OCI-M1 (cell line): ENCODE data around the gene MAP3K14.

Experiments
- DNase-seq: peaks from one replicate; lab custom pipeline; 2025; lab: John Stamatoyannopoulos, UW

MAP3K14 gene

GRCh38 chr17:45234641-45235415 lies 82.0 kb downstream of the MAP3K14 start:
- peak; percentile 30 for DNase-seq

- no peak for DNase-seq
These were observed 83.3 kb downstream of the MAP3K14 start for GRCh38 chr17:45233423-45233924.

- no peak for DNase-seq
These were observed 84.1 kb downstream of the MAP3K14 start for GRCh38 chr17:45232514-45233422.

GRCh38 chr17:45231481-45232116 lies 85.2 kb downstream of the MAP3K14 start:
- peak; percentile 20 for DNase-seq

GRCh38 chr17:45230787-45231480 lies 85.9 kb downstream of the MAP3K14 start:
- no peak for DNase-seq

- no peak for DNase-seq
These were observed 86.4 kb downstream of the MAP3K14 start for GRCh38 chr17:45230410-45230786.

GRCh38 chr17:45229681-45230409 lies 87.0 kb downstream of the MAP3K14 start:
- no peak for DNase-seq

- DNase-seq: peak; percentile 91
These were observed 87.9 kb downstream of the MAP3K14 start for GRCh38 chr17:45228763-45229539.

GRCh38 chr17:45227926-45228762 lies 88.7 kb downstream of the MAP3K14 start:
- no peak for DNase-seq

GRCh38 chr17:45227101-45227925 lies 89.5 kb downstream of the MAP3K14 start:
- DNase-seq: peak; percentile 72

GRCh38 chr17:45226576-45226975 lies 90.2 kb downstream of the MAP3K14 start:
- DNase-seq: no peak

- peak; percentile 32 for DNase-seq
These were observed 90.8 kb downstream of the MAP3K14 start for GRCh38 chr17:45225964-45226530.

- DNase-seq: no peak
These were observed 91.6 kb downstream of the MAP3K14 start for GRCh38 chr17:45225051-45225700.

- DNase-seq: no peak
These were observed 92.2 kb downstream of the MAP3K14 start for GRCh38 chr17:45224671-45225050.

GRCh38 chr17:45223539-45224528 lies 93.0 kb downstream of the MAP3K14 start:
- no peak for DNase-seq

GRCh38 chr17:45222996-45223538 lies 93.8 kb downstream of the MAP3K14 start:
- DNase-seq: no peak
